Liver (tissue), 3 donors: ENCODE data around the gene SPTBN5.

ENCODE experiments used
- CTCF ChIP-seq: fragments of 150-350 bp; IDR thresholded peaks from 2 replicates; pipeline ENCODE4 v1.5.1; 2017; ENCODE audit warnings: improper control_type of control experiment, low read depth, low read length; ENCODE audit not compliant: missing input control
- FOXA1 ChIP-seq: IDR thresholded peaks from 2 replicates; pipeline ENCODE4 v1.6.1; 2016; ENCODE audit warnings: antibody characterized with exemption
- JUND ChIP-seq, 2 donors: IDR thresholded peaks; 2 replicates each; pipeline ENCODE4 v1.6.1; 2016; ENCODE audit warnings: antibody characterized with exemption in 2 of 2
- MAX ChIP-seq: IDR thresholded peaks from 2 replicates; pipeline ENCODE4 v1.6.1; 2016; ENCODE audit warnings: antibody characterized with exemption
- RAD21 ChIP-seq, 2 donors: IDR thresholded peaks; 2 replicates each; pipeline ENCODE4 v1.6.1; 2016; ENCODE audit warnings: antibody characterized with exemption in 2 of 2, mild to moderate bottlenecking in 2 of 2
- SP1 ChIP-seq: IDR thresholded peaks from 2 replicates; pipeline ENCODE4 v1.6.1; 2018; ENCODE audit warnings: antibody characterized with exemption, mild to moderate bottlenecking
- YY1 ChIP-seq: IDR thresholded peaks from 2 replicates; pipeline ENCODE4 v1.6.1; 2016; ENCODE audit warnings: antibody characterized with exemption, mild to moderate bottlenecking
- TF ChIP-seq, protein P1 (sequence below): IDR thresholded peaks from 2 replicates; pipeline ENCODE4 v1.6.1; 2016; ENCODE audit warnings: antibody characterized with exemption, mild to moderate bottlenecking
- TF ChIP-seq, protein P2 (sequence below): IDR thresholded peaks from 2 replicates; pipeline ENCODE4 v1.6.1; 2016; ENCODE audit warnings: antibody characterized with exemption
- donor health status: healthy.
- donor health status: healthy.

DNA sequence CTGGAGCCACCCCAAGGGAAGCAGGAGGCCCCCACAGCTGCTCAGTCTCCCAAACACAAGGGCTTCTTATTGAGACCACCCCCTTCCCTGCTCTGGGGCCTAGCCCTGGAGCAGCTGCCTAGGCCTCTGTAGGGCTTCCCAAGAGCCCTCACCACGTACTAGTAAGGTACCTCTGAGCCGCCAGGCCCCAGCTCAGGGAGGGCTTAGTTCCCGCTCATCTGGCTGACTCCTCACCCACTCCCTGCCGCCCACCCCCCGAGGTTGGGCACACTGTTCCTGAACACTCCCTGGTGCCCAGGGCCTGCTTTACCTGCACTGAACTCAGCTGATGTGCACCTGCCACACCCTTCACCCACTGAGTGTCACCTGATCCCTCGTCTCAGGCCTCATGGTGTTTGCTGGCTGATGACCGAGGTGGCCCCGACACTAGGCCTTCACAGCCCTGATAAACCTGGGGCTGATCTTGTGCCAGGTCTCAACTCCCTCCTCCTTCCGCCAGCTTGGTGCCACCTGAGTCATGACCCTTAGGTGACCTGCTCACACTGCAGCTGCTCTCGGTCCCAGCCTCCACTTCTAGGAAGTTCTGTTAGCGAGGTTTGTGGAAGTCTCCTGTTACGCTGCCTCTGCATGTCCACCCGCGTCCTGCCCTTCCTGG is 18.0 kb upstream of the SPTBN5 start:
- TF ChIP-seq JUND (IDR thresholded peaks at IDR 0.05) (no peak), CTCF (no peak), YY1 (no peak), SP1 (no peak), RAD21 (IDR thresholded peaks at IDR 0.05) (no peak), MAX (no peak), FOXA1 (no peak)
- TF ChIP-seq, protein P1, sequence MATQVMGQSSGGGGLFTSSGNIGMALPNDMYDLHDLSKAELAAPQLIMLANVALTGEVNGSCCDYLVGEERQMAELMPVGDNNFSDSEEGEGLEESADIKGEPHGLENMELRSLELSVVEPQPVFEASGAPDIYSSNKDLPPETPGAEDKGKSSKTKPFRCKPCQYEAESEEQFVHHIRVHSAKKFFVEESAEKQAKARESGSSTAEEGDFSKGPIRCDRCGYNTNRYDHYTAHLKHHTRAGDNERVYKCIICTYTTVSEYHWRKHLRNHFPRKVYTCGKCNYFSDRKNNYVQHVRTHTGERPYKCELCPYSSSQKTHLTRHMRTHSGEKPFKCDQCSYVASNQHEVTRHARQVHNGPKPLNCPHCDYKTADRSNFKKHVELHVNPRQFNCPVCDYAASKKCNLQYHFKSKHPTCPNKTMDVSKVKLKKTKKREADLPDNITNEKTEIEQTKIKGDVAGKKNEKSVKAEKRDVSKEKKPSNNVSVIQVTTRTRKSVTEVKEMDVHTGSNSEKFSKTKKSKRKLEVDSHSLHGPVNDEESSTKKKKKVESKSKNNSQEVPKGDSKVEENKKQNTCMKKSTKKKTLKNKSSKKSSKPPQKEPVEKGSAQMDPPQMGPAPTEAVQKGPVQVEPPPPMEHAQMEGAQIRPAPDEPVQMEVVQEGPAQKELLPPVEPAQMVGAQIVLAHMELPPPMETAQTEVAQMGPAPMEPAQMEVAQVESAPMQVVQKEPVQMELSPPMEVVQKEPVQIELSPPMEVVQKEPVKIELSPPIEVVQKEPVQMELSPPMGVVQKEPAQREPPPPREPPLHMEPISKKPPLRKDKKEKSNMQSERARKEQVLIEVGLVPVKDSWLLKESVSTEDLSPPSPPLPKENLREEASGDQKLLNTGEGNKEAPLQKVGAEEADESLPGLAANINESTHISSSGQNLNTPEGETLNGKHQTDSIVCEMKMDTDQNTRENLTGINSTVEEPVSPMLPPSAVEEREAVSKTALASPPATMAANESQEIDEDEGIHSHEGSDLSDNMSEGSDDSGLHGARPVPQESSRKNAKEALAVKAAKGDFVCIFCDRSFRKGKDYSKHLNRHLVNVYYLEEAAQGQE, result no peak
- TF ChIP-seq, protein P2, sequence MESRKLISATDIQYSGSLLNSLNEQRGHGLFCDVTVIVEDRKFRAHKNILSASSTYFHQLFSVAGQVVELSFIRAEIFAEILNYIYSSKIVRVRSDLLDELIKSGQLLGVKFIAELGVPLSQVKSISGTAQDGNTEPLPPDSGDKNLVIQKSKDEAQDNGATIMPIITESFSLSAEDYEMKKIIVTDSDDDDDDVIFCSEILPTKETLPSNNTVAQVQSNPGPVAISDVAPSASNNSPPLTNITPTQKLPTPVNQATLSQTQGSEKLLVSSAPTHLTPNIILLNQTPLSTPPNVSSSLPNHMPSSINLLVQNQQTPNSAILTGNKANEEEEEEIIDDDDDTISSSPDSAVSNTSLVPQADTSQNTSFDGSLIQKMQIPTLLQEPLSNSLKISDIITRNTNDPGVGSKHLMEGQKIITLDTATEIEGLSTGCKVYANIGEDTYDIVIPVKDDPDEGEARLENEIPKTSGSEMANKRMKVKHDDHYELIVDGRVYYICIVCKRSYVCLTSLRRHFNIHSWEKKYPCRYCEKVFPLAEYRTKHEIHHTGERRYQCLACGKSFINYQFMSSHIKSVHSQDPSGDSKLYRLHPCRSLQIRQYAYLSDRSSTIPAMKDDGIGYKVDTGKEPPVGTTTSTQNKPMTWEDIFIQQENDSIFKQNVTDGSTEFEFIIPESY, result no peak
